Fibroblast of skin of scalp (primary cell): ENCODE results near the gene ZNF777.
"Not testable (repeated sequence)": the region's sequence is repeated elsewhere in the genome, so short reads cannot be mapped to it uniquely, and the experiment has no call there.

Experiments
- DNase-seq: peaks from one replicate; pipeline ENCODE4 v3.0.0-alpha.2; 2013

The ZNF777 gene

GRCh38 chr7:149409895-149410294, 51.0 kb downstream of the ZNF777 start:
- no peak for DNase-seq

- DNase-seq = no peak
These were observed 56.0 kb downstream of the ZNF777 start for GRCh38 chr7:149404825-149405224.

GRCh38 chr7:149404396-149404795, 56.5 kb downstream of the ZNF777 start:
- no peak for DNase-seq

- no peak for DNase-seq
These were observed 62.6 kb downstream of the ZNF777 start for GRCh38 chr7:149398195-149398820.

- no peak for DNase-seq
These were observed 63.3 kb downstream of the ZNF777 start for GRCh38 chr7:149397470-149398043.

GRCh38 chr7:149388550-149389335, 72.1 kb downstream of the ZNF777 start:
- DNase-seq = not testable (repeated sequence)

GRCh38 chr7:149386514-149386913, 74.3 kb downstream of the ZNF777 start:
- DNase-seq = not testable (repeated sequence)

GRCh38 chr7:149385195-149385950, 75.5 kb downstream of the ZNF777 start:
- no peak for DNase-seq
